Stimulated activated CD4-positive, alpha-beta T cell treated with anti-CD3 and anti-CD28 coated beads, Interleukin-2, amount 100 ng/mL, for 24 hours (primary cell): ENCODE measurements around the gene KLF7.
A peak's percentile ranks its signal among the peaks of the same experiment; 100 is the strongest.

ENCODE experiments used
- DNase-seq, 2 donors: peaks; one replicate each; pipeline ENCODE4 v3.0.0-alpha.2; 2020

The KLF7 gene

DNA sequence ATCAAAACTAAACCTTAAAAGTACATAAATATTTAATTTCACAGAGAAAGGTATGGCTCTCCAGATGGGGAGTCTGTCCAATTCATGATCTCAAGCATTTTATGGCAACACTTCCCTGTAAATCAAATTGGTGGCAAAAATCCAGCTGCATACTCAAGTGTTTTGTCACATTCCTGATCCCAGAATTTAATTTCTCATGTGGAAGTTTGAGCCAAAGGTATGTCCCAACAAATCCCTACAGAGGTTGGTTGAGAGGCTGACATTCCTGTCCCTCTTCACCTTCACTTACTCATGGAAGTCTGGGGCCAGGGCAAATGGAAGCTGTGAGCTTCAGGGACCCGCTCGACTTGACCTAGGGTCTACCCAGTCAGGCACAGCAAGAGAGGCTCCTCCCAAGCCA is 17.7 kb downstream of the KLF7 start:
- no peak for DNase-seq

DNA sequence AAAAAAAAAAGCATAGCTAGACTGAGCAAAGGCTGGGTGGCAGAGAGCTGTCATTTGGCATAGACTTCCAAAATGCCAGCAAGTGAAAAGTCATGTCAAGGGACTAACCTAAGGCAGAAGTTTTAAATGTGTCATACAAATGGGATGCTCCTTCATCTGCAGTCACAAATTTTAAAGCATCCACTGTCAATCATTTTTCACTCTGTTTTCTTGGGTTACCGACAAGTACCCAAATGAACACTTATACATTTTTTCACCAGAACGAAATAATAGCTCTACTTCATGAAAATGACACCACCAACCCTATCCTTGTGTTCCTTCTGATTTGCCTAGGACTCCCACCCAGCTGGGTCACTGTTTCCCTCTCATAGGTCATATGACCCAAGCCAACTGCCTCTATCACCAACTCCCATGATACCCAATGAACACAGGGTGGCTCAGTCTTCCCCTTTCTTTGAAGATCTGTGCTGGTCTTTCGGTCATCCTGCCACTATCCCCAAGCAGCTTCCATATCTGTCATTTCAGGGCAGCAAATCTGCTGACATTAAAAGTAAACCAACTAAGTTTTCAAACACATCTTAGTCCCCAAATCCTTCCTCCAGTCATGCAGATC is 21.5 kb downstream of the KLF7 start:
- no peak for DNase-seq

DNA sequence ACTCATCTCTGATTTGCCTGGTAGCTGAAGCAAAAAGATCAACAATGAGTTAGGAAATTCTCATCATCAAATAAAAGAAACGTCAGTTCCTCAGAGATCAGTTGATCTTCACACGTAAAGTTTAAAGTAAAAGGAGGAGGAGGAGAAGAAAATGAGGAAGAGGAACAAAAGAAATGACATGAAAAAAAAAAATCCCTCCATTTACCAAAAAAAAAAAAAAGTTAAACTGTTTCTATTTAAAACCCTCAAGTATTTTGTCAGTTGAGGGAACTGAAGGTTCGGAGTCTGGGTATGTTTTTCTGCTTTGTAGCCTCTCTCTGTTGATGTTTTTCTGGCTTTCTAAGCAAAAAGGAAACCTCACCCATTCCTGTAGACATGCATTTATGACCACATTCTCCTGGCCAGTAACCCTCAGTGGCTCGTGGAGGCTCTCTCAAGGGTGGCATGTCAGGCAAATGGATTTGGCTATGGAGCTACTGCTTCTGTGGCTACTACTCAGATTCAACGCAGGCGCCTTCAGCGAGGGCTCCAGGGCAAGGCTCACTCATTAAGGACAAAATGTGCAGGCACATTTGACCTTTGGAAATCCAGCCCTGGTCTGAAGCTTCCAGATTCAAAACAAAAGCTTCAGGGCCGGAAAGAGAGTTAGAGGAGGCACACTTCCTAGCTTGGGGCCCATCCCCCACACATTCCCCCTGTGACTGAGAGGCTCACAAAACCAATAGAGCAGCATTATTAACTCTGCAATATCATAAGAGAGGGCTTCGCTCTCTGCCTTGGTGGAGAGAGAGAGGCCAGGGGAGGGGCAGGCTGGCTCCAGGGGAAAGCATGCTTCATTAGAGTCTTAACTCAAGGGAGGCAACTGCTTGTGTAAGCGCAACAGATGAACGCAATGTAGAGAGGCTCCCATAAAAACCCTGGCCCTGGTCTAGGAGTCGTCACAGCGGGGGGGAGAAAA is 22.3 kb downstream of the KLF7 start:
- DNase-seq: peak; percentile 57 to 64

DNA sequence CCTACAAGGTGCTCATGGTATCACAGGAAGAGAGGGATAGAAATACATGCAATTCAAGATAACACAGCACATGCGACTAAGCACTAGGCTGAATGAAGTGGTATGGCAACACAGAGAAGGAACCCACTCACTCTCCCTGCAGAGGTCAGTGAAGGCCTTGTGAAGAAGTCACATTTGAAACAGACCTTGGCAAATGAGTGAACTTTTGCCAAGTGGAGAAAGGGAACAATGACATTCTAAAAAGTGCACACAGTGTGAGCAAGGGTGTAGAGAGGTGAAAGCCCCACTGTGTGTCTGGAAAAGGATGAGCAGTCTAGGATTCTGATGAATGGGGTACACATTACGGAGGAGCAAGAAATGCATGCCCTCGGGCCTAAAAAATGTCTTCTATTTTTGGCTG is 23.3 kb downstream of the KLF7 start:
- DNase-seq: no peak

DNA sequence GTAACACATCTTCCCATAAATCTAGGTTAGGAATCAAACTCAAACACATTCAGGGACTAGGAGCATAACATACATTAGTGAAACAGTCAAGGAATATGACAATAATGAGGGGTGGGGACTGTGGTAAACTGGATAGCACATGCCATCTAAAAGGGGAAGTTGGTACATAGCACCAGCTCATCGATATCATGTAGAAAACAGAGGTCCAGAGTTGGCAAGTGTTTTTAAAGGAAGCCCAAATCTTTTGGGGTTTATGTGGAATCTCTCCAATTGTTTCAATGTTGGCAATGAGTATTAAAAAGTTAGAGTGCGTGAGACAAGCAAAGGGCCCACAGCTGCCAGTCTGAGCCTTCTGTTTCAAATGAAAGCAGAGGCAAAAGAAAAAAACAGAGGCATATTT is 24.4 kb downstream of the KLF7 start:
- DNase-seq: no peak

DNA sequence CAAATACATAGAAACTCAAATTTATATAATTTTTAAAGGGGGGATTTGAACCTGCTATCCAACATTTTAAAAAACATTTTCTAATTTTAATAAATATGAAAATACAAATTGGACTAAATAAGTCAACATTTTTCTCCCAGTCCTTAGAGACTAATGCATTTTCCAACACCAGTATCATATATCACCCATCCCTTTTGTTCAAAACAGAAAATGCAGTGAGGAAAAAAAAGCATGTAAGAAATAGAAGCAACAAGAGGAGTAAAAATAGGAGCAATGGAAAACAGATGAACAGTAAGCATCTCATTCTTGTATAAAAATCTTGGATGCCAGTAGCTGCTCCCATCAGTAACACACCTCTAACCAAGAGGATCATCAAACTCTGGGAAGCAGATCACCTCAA is 25.5 kb downstream of the KLF7 start:
- no peak for DNase-seq

DNA sequence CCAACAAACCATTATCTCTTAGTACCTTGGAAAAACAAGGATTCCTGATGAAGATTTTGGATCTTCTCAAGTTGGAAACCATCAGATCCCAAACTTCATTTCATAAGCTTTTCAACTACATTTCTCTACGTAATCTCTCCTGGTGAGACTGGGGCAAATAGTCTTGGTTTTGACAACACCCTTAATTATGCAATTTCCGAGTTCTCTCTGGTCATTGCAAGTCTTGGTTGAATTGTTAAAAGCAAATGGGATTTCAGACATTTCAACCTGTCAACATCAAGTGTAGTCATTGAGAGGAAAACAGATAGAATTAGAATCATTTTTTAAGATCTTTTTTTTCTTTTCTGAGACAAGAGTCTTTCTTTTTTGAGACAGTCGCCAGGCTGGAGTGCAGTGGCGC is 26.2 kb downstream of the KLF7 start:
- no peak for DNase-seq

DNA sequence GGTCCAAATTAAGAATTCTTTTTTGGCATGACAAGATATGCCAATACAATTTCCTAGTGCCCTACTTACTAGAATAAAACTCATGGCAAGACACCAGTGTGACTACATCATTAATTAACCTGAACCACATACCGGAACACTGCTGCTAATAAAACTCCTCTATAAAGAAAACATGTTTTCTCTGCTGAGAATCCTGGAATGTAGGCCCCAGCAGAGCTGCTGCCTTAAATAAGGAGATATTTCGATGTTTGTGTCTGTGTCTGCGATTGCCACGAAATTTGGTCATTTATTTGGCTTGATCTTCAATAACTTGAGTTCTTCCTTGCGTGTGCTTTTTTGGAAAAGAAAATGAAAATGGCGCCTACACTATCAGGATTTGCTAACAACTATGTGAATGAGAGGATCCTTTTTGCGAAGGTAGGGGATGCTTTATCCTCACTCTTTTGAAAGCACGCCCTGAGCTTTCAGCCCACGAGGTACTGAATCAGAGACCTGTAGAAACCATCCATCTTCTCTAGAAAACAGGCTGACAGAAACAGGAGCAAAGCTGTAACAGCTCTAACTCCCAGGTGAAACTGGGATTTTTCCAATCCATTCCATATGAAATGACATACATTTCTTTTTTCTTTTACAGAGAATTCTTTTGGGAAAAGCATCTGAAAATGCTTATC is 27.0 kb downstream of the KLF7 start:
- DNase-seq: no peak

DNA sequence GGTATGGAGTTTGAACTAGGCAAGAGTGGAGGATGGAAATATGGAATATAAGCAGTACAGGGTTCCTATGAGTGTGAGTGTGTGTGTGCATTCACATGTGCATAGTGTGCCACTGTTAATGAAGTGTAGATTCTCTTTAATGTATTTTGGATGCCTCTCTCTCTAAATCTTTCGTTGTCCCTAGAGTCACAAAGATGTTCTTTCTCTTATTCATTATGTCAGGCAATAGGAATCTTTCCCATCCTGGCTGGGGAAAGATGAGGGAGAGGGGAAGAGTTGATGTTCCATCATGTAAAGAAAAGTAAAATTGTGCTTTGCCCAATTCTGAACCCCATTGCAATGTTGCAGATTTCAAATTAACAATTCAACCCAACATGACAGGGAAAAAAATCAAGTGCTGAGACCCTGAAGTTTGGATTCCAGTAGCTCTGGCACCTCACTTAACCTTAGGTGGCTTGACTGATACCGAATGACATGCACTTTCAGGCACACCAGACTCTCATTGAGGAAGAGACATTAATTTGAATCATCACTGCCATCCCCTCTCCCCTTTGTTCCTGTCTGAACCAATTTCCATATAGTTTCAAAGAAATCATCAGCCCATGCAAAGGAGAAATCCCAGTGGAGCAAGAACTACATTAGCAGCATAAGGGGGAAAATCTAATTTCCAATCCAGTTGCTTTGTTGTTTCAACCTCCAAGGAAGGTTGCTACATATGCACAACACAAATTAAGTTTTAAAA is 28.0 kb downstream of the KLF7 start:
- DNase-seq: no peak

DNA sequence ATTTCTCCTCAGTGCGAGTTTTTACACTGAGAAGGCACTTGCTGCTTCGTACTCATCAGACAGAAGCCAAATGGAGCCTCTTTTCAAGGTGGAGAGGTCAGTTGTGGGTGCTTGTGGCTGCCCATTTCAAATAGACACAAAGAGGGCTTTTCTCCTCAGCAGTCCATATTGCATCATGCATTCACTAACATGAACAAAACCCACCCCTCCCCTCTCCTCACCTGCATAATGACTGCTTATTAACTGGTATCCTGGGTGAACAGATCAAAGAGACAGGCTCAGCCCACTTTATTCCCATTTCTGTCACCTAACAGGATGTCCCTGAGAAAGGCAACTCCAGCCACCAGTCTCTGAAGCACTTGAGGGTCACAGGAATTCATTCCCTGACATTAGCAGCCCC is 28.9 kb downstream of the KLF7 start:
- no peak for DNase-seq

DNA sequence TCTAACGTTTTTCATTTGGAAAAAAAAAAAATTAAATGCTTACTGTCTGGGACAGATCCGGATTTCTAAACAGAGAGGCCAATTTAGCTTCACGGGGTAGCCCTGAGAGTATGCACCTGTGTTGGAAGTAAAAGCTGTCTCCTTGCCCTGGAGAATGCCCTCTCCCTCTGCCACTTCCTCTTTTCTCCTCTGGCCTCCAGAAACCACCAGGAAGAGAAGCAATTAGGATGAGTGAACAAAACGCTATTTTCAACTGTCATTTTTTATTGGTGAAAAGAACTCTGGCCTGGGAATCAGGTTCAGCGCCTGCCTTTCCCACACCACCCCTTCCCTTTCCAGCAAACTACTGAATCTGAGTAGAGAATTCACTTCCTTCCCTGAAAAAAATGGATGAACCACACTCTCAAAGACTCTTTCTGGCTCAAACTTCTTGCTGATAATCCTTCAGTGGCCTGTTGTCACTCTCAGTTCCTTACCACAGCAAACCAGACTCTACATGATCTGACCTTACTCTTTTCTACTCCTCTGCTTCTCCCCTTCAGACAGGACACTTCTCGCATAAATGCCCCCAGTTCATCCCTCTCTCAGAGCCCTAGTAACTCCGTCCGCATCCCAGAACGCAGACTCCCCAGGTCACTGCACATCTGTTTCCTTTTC is 29.8 kb downstream of the KLF7 start:
- DNase-seq: no peak

DNA sequence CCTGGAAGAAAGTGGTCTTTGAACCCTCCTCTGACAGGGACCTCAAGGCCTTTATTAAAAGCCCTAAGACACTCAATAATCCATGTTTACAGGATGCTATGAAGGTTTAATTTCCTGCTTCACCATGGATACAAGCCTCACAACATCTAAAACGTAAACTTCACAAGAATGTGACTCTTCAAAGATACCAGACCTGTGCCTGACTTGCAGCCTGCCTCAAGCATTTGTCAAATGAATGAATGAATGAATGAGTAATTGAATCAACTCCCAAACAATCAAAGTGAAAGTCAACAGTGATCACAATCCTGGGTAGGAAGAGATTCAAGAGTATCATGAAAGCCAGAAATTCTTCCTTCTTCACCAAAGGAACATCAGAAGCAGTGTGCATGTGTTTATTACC is 30.4 kb downstream of the KLF7 start:
- no peak for DNase-seq

DNA sequence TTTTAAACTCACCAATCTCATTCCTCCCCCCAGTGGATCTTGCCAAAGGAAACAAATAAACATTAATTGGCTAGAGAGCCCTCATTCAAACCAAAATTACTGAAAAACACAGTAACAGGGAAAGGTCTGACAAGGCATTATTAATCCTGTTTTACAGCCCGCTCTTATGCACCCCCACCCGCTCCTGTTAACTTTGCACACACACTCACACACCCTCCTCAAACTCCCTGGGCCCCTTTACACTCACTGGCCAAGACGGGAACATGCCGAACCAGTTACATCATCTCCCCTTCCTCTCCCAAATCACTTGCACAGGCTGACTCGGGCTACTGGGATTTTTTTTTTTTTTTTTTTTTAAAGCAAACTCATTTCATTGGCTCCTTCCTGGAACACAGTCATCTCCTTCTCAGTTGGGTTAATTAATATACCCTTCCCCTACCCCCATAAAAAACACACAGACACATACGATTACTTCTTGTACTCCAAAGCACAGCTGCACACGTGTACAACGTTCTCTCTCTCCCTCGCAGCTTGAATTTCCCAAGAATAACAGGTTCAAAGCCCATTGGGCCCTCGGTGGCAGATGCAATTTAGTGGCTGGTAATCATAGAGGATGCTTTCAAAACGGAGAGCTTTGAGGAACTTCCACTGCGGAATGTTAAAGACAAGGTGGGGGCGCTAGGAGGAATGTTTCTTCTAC is 31.8 kb downstream of the KLF7 start:
- DNase-seq: no peak

DNA sequence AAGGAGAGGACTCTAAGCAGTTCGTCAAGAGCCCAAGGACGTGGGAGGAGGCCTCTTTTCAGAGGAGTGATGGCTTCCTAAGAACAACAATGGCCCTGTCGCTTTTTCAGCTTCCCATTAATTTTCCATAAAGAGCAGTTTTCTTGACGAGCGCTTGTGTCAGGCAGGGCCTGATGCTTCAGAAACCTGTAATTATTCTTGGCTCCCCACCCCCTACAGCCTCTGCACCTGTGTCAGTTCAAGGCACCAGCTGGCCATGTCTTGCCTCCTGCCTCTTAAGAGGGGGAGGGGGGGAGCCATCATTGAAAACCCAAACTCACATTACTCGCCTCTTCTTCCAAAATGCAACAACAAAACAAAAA is 32.3 kb downstream of the KLF7 start:
- DNase-seq: no peak

DNA sequence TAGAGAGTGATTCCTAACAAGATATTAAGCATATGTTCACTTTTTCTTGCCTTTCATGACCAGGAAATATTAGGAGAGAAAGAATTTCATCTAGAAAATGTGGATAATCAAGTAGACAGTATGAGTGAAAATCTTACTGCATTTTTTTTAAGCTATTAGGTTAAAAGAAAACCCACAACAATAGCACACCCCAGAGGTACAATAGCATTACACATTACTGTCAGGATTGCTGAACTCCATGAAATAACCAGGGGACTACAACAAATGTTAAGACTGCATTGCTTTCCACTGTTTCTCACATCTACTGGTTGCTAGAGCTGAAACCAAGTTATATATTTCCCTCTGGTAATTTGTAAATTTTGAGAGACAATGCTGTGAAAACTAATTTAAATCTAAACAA is 33.7 kb downstream of the KLF7 start:
- DNase-seq: no peak

DNA sequence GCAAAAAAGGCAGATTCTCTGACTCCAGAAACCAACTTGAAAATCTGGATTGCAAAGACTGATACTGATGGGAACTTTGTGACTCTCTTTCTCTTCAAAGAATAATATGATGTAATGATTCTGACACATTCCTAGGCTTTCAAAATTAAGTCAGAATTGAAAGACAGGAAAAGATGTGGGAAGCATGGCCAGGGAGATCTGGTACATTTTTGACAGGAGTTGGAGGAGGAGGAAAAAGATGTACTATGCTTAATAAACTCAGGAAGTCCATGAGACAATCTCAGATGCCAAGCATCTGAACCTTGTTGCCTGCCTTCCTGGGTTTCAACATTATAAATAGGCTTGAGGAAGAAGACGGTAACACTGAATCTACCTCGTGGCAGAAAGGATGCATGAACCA is 34.2 kb downstream of the KLF7 start:
- DNase-seq: no peak

DNA sequence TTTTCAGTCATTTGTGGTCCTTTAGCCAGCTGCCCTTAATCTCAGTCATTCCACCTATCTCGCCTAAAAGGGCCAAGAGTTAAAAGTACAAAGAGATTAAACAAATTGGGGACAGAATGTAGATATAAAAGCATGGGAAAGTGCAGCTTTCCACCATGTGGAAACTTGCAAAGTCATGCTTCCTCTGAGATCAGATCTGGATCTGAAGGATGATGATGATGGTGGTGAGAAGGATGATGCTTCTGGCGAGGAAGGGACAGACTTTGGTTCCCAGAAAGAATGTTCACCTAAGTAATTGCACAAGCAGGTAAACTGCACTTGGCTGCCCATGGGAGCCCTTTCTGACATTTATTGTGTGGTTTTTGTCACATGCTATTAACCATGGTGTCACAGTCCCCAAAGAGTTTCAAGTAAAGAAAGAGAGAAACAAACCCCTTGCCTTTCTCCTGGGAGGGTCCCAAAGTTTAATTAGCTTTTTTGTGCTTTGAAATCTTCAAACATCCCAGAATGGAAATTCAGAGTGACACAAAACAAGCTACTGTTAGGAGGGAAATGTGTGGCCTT is 34.7 kb downstream of the KLF7 start:
- no peak for DNase-seq

DNA sequence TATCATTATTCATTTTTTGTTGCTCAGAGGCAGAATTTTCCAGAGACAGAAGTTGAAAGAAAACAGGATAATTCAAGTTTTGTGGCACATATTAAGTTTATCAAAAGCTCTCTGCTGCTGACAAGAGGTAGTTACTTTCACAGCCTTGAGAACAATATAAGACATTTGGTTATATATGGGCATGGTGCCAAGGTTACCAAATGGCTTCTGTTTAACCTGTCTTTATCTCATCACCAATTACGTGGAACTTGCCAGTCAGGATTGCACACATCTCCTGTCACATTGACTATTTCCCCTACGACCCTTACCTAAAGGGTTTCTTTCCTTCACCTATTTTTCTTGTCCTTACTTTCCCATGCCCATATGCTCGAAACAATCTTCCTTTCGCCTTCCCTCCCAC is 35.9 kb downstream of the KLF7 start:
- DNase-seq: no peak

DNA sequence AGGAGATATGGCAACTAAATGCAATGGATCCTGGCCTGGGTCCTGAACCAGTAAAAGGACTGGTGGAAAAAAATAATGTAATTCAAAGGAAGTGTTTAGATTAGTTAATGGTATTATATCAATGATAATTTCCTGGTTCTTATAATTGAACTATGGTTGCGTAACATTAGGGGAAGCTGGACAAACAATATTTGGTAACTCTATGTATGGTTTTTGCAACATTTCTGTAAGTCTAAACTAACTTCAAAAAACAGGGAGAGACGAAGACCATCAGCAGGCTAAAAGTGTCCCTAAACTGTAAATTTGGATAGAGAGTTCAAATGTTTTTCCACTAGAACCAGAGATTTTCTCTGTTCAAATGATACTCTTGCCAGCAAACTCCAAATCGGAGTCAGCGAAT is 36.9 kb downstream of the KLF7 start:
- DNase-seq: no peak

DNA sequence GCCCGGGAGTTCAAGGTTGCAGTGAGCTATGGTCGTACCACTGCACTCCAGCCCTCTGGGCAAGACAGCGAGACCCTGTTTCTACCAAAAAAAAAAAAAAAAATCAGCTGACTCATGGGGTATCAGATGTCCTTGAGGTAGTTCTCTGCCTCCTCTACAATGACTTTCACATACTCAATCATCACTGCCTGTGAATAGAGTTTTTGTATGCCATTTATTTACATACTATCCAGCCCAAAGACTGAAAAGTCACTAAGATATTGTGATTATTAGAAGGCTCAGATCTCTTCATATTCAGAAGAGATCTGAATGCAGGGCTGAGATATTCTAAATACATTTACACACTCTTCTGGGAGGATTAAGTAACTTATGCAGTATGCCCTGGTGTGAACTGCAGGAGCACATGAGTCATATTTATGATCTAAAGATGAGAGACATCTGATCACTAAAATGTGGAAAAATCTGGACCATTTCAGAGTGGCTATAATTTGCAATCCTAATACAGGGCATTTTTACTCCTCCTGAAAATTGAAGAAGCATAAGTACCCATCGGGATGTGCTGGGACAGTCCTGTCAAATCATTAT is 38.9 kb downstream of the KLF7 start:
- DNase-seq: no peak

DNA sequence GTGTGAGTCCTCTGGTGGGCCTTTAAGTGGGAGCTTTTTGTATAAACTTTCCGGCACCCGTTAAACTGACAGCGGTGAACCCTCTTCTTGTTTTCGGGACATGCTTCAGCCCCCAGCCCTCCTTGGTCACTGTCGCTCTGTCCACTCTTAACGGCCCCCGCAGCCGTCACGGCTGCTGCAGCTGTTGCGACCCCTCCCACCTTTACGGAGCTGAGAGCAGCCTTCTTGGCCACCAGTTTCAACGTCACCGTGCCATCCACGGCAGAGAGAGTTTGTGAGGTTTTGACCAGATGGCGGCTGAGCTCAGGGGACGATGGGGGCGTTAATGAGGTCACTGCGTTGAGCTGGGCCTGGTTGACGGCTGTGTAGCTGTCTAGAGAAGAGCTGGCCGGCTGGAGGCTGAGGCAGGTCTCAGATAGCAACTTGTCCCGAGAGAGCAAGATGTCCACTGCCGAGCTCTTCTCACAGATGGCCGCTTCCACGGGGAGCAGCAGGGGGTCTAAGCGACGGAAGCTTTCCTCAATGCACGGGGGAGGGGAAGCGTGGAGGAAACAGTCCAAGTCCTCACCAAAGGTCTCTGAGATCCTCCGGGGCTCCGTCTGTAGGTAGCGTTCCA is 41.9 kb downstream of the KLF7 start:
- no peak for DNase-seq
